Mesenchymal stem cell (in vitro differentiated cells and primary cell): ENCODE data around the gene ACOT7.

Experiments
- DNase-seq: peaks from one replicate; pipeline ENCODE4 v3.0.0-alpha.2; 2013
- H2AFZ ChIP-seq: one replicate; pipeline ENCODE4 v1.6.1; 2013; ENCODE audit warnings: low read depth, mild to moderate bottlenecking, control low read depth, inconsistent platforms, low read length, moderate library complexity
- H2AK5ac ChIP-seq: 2 replicates; pipeline ENCODE4 v1.6.1; 2013; ENCODE audit warnings: low read length, moderate library complexity, mild to moderate bottlenecking, inconsistent platforms; ENCODE audit not compliant: severe bottlenecking
- H2BK120ac ChIP-seq: one replicate; pipeline ENCODE4 v1.6.1; 2013; ENCODE audit warnings: low read depth, mild to moderate bottlenecking, inconsistent platforms, low read length, moderate library complexity
- H2BK12ac ChIP-seq, 2 experiments: one replicate each; pipeline ENCODE4 v1.6.1; 2013; ENCODE audit warnings: inconsistent platforms in 2 of 2, low read length in 2 of 2, mild to moderate bottlenecking in 2 of 2, moderate library complexity in 2 of 2, control low read depth in 1 of 2
- H2BK15ac ChIP-seq: one replicate; pipeline ENCODE4 v1.6.1; 2013; ENCODE audit warnings: mild to moderate bottlenecking, low read depth, inconsistent platforms; ENCODE audit not compliant: poor library complexity, severe bottlenecking
- H2BK5ac ChIP-seq: 2 replicates; pipeline ENCODE4 v1.6.1; 2013; ENCODE audit warnings: low read depth, mild to moderate bottlenecking, low read length, control low read depth, inconsistent platforms; ENCODE audit not compliant: poor library complexity, severe bottlenecking
- H3K14ac ChIP-seq, 2 experiments: one replicate each; pipeline ENCODE4 v1.6.1; 2013; ENCODE audit warnings: inconsistent platforms in 2 of 2, low read length in 2 of 2, control low read depth in 1 of 2, mild to moderate bottlenecking in 1 of 2, moderate library complexity in 1 of 2
- H3K18ac ChIP-seq, 2 experiments: one replicate each; pipeline ENCODE4 v1.6.1; 2013; ENCODE audit warnings: inconsistent platforms in 2 of 2, low read length in 2 of 2, control low read depth in 1 of 2, low read depth in 1 of 2, mild to moderate bottlenecking in 1 of 2
- H3K23ac ChIP-seq, 2 experiments: one replicate each; pipeline ENCODE4 v1.6.1; 2013; ENCODE audit warnings: inconsistent platforms in 2 of 2, low read length in 2 of 2, mild to moderate bottlenecking in 2 of 2, moderate library complexity in 2 of 2, control low read depth in 1 of 2
- H3K27ac ChIP-seq: 2 replicates; pipeline ENCODE4 v1.5.1; 2013; ENCODE audit warnings: mild to moderate bottlenecking, moderate library complexity, low read length, control low read depth, inconsistent platforms; ENCODE audit not compliant: poor library complexity, severe bottlenecking
- H3K27me3 ChIP-seq, 2 experiments: 2 replicates each; pipeline versions ENCODE4 v1.6.1 to v1.7.0; 2013; ENCODE audit warnings: low read length in 2 of 2, mild to moderate bottlenecking in 2 of 2, moderate library complexity in 2 of 2, control low read depth in 1 of 2, inconsistent platforms in 1 of 2; ENCODE audit not compliant: control insufficient read depth in 1 of 2, insufficient read depth in 1 of 2
- H3K36me3 ChIP-seq, 2 experiments: 2 replicates each; pipeline versions ENCODE4 v1.6.1 to v1.7.0; 2013; ENCODE audit warnings: low read length in 2 of 2, control low read depth in 1 of 2, inconsistent platforms in 1 of 2, low read depth in 1 of 2, mild to moderate bottlenecking in 1 of 2; ENCODE audit not compliant: insufficient read depth in 2 of 2, control insufficient read depth in 1 of 2
- H3K4ac ChIP-seq, 2 experiments: one replicate each; pipeline ENCODE4 v1.6.1; 2013; ENCODE audit warnings: inconsistent platforms in 2 of 2, low read length in 2 of 2, mild to moderate bottlenecking in 2 of 2, moderate library complexity in 2 of 2, control low read depth in 1 of 2, low read depth in 1 of 2
- H3K4me1 ChIP-seq: 2 replicates; pipeline ENCODE4 v1.6.1; 2013; ENCODE audit warnings: low read depth, low read length, control low read depth; ENCODE audit not compliant: control insufficient read depth, insufficient read depth
- H3K4me2 ChIP-seq: 2 replicates; pipeline ENCODE4 v1.6.1; 2013; ENCODE audit warnings: low read length, mild to moderate bottlenecking, inconsistent platforms; ENCODE audit not compliant: poor library complexity, severe bottlenecking
- H3K4me3 ChIP-seq, 2 experiments: 2 replicates each; pipeline versions ENCODE4 v1.5.1 to v1.7.0; 2013; ENCODE audit warnings: low read length in 2 of 2, mild to moderate bottlenecking in 2 of 2, control low read depth in 1 of 2, low read depth in 1 of 2; ENCODE audit not compliant: insufficient read depth in 1 of 2
- H3K79me1 ChIP-seq: replicated peaks from 2 replicates; pipeline ENCODE4 v1.6.1; 2013; ENCODE audit warnings: mild to moderate bottlenecking, control low read depth, low read length, inconsistent platforms; ENCODE audit not compliant: poor library complexity, severe bottlenecking
- H3K9ac ChIP-seq: 2 replicates; pipeline ENCODE4 v1.7.0; 2013; ENCODE audit warnings: mild to moderate bottlenecking, low read length, moderate library complexity
- H3K9me3 ChIP-seq: 2 replicates; pipeline ENCODE4 v1.7.0; 2013; ENCODE audit warnings: mild to moderate bottlenecking, low read length; ENCODE audit not compliant: control insufficient read depth
- H4K8ac ChIP-seq: one replicate; pipeline ENCODE4 v1.6.1; 2013; ENCODE audit warnings: inconsistent platforms, mild to moderate bottlenecking, low read length, moderate library complexity
- H4K91ac ChIP-seq: one replicate; pipeline ENCODE4 v1.6.1; 2013; ENCODE audit warnings: mild to moderate bottlenecking, low read length, inconsistent platforms
- WGBS: methylation state at CpG from one replicate; pipeline ENCODE4 v1.1.7; 2013; ENCODE audit warnings: mixed read lengths; 5-methylcytosine and 5-hydroxymethylcytosine counted together

The ACOT7 gene

GRCh38 chr1:6274622-6275139 lies 118.9 kb downstream of the ACOT7 start:
- peak overlapping the region; percentile 3 for H4K91ac ChIP-seq

GRCh38 chr1:6274102-6274501 lies 119.5 kb downstream of the ACOT7 start:
- no peak overlapping the region for H3K23ac ChIP-seq
- H2BK15ac ChIP-seq, result no peak overlapping the region
- H3K9ac ChIP-seq, result no peak overlapping the region
- peak overlapping the region in 1 of 2 experiments; percentile 11 for H3K18ac ChIP-seq
- H2AK5ac ChIP-seq, result no peak overlapping the region
- no peak overlapping the region for H4K8ac ChIP-seq
- H3K36me3 ChIP-seq, result peaks cover 0 to 32% of the 10 kb centered on the region in 2 experiments
- no peak overlapping the region for H4K91ac ChIP-seq
- H3K4me2 ChIP-seq, result no peak overlapping the region
- no peak overlapping the region for H2AFZ ChIP-seq
- no peaks in the 10 kb centered on the region for H3K27me3 ChIP-seq
- no peak overlapping the region for H3K27ac ChIP-seq
- H3K4ac ChIP-seq, result no peak overlapping the region
- no peak overlapping the region for H3K14ac ChIP-seq
- no peak overlapping the region for H2BK5ac ChIP-seq
- H2BK120ac ChIP-seq, result no peak overlapping the region
- no peak overlapping the region for H3K4me3 ChIP-seq
- H2BK12ac ChIP-seq, result peak overlapping the region in 1 of 2 experiments; percentile 4
- DNase-seq, result no peak
- no peaks in the 10 kb centered on the region for H3K9me3 ChIP-seq
- WGBS, result 96% methylated on average over 11 of the region's 11 CpGs
- peaks cover 66% of the 10 kb centered on the region for H3K4me1 ChIP-seq
- no peaks in the 10 kb centered on the region for H3K79me1 ChIP-seq

More at GRCh38 chr1:6274622-6275139, 118.9 kb downstream of the ACOT7 start:
- Histone ChIP-seq H3K9me3 (no peaks in the 10 kb centered on the region), H3K27ac (no peak overlapping the region), H3K4me2 (no peak overlapping the region), H2BK15ac (no peak overlapping the region), H3K18ac (no peak overlapping the region), H2AFZ (no peak overlapping the region), H2BK5ac (no peak overlapping the region), H3K4me3 (no peak overlapping the region), H2AK5ac (no peak overlapping the region), H4K8ac (no peak overlapping the region), H3K4ac (peak overlapping the region in 1 of 2 experiments; percentile 30), H3K14ac (no peak overlapping the region), H2BK120ac (no peak overlapping the region), H3K79me1 (no peaks in the 10 kb centered on the region), H3K27me3 (no peaks in the 10 kb centered on the region), H3K4me1 (peaks cover 61% of the 10 kb centered on the region), H3K23ac (no peak overlapping the region), H3K36me3 (peaks cover 0 to 37% of the 10 kb centered on the region in 2 experiments), H3K9ac (no peak overlapping the region), H2BK12ac (peak overlapping the region in 1 of 2 experiments; percentile 31)
- 96% methylated on average over 15 of the region's 16 CpGs for WGBS
- DNase-seq, result no peak

- Histone ChIP-seq H3K27ac (no peak overlapping the region), H2BK12ac (peak overlapping the region in 1 of 2 experiments; percentile 1), H3K4ac (no peak overlapping the region), H3K4me3 (no peak overlapping the region), H3K23ac (no peak overlapping the region), H4K91ac (peak overlapping the region; percentile 77), H2AFZ (no peak overlapping the region), H2BK120ac (no peak overlapping the region), H3K36me3 (peaks cover 0 to 25% of the 10 kb centered on the region in 2 experiments), H3K9me3 (no peaks in the 10 kb centered on the region), H2BK15ac (no peak overlapping the region), H3K4me1 (peaks cover 73% of the 10 kb centered on the region), H3K18ac (peak overlapping the region; percentile 38 to 69), H2AK5ac (no peak overlapping the region), H4K8ac (no peak overlapping the region), H3K14ac (no peak overlapping the region), H2BK5ac (no peak overlapping the region), H3K79me1 (no peaks in the 10 kb centered on the region), H3K9ac (no peak overlapping the region), H3K4me2 (no peak overlapping the region), H3K27me3 (no peaks in the 10 kb centered on the region)
- WGBS, result 73% methylated on average over 19 of the region's 19 CpGs
- peak; percentile 74 for DNase-seq
Observed at GRCh38 chr1:6273380-6273891, 120.1 kb downstream of the ACOT7 start.

GRCh38 chr1:6272868-6273267 lies 120.7 kb downstream of the ACOT7 start:
- Histone ChIP-seq H3K27me3 (no peaks in the 10 kb centered on the region), H3K4me3 (no peak overlapping the region), H3K36me3 (peaks cover 0 to 20% of the 10 kb centered on the region in 2 experiments), H3K14ac (no peak overlapping the region), H2BK12ac (peak overlapping the region; percentile 12 to 43), H3K4me2 (no peak overlapping the region), H2BK5ac (no peak overlapping the region), H2BK120ac (no peak overlapping the region), H3K9me3 (no peaks in the 10 kb centered on the region), H3K27ac (no peak overlapping the region), H3K23ac (no peak overlapping the region), H2AK5ac (peak overlapping the region; percentile 21), H3K18ac (peak overlapping the region in 1 of 2 experiments; percentile 69), H4K8ac (no peak overlapping the region), H3K4ac (peak overlapping the region in 1 of 2 experiments; percentile 10), H3K79me1 (no peaks in the 10 kb centered on the region), H3K4me1 (peaks cover 75% of the 10 kb centered on the region), H3K9ac (no peak overlapping the region), H2AFZ (no peak overlapping the region), H2BK15ac (no peak overlapping the region), H4K91ac (peak overlapping the region; percentile 77)
- WGBS, result 87% methylated on average over 6 of the region's 6 CpGs
- DNase-seq, result no peak
